Measurements from ENCODE around the gene IL1RN. TPM values are rescaled to one million over a fixed set of nuclear protein-coding genes. Genes with fewer than 3 reads are reported as not detected.
A peak's percentile ranks its signal among the peaks of the same experiment; 100 is the strongest.

The IL1RN gene
- total and polyA plus RNA-seq, 2 of the 13 experiments (the other 11 are each of a cell fraction or from before 2014, with no cell fraction given): 21.2 to 101 TPM

- no peak for TF ChIP-seq FOXK2 (IDR thresholded peaks at IDR 0.05)
These were observed 28.9 kb upstream of the IL1RN start (continued) for GRCh38 chr2:113098532-113098931.

- Histone ChIP-seq H2AFZ (ENCODE audit: low read length) (no peak overlapping the region), H3K4me3 (replicated peaks in 1 of 3; ENCODE audit: insufficient read depth in 1 of 3, low read depth in 2 of 3, low read length in 3 of 3) (no peak overlapping the region), H3K9ac (ENCODE audit: insufficient read depth, low read depth, low read length) (no peak overlapping the region), H3K27me3 (ENCODE audit: control insufficient read depth in 1 of 2, insufficient read depth in 2 of 2, low read length in 2 of 2) (peaks cover 0 to 21% of the 10 kb centered on the region in 2 experiments; a peak in 3 of 5 replicates), H3K4me2 (ENCODE audit: low read depth, low read length) (no peak overlapping the region), H3K79me2 (ENCODE audit: insufficient read depth, low read length) (no peaks in the 10 kb centered on the region), H3K4me1 (ENCODE audit: insufficient read depth, low read length) (no peaks in the 10 kb centered on the region), H3K36me3 (replicated peaks in 1 of 2; ENCODE audit: control insufficient read depth in 1 of 2, insufficient read depth in 2 of 2, low read length in 2 of 2) (no peaks in the 10 kb centered on the region), H4K20me1 (ENCODE audit: insufficient read depth, low read length) (no peaks in the 10 kb centered on the region), H3K9me3 (ENCODE audit: low read length) (no peaks in the 10 kb centered on the region), H3K27ac (ENCODE audit: extremely low read length, insufficient read depth, low read length) (no peak overlapping the region)
- no peak for FAIRE-seq
- 28% methylated on average over 2 of the region's 2 CpGs for WGBS (ENCODE audit: low lambda C conversion rate)
- in situ Hi-C loops (cut with HindIII; ENCODE audit: extremely low pct_ligation_motif_present, low pct_unique_long_range_greater_than_20kb): no loop called here
- intact Hi-C loops (cut with micrococcal nuclease; ENCODE audit: unreplicated experiment): no loop called here
- ChIA-PET CTCF (ENCODE audit: low intra/inter-chr PET ratio, low total read pairs) (no interaction called here), POLR2A (interaction anchor here (1.6 kb wide), 1 partner anchor 14 kb away, joined by 3 read pairs; no protein-coding TSS in a partner anchor)
- no peak for DNase-seq (ENCODE audit: low spot score)
- BruUV-seq (replicated peaks): no TSS peak
- no peak for ATAC-seq
- TF ChIP-seq ZNF235 (CRISPR knock-in tag; IDR thresholded peaks at IDR 0.05; ENCODE audit: borderline replicate concordance) (no peak), ZNF264 (CRISPR knock-in tag; IDR thresholded peaks at IDR 0.05) (peak; percentile 92), ZFP1 (CRISPR knock-in tag; IDR thresholded peaks at IDR 0.05) (no peak), SNAPC5 (CRISPR knock-in tag; IDR thresholded peaks at IDR 0.05; ENCODE audit: borderline replicate concordance) (no peak)
These were observed 25.3 kb upstream of the IL1RN start for GRCh38 chr2:113102133-113102532.

- H3K9ac ChIP-seq (ENCODE audit: insufficient read depth, low read depth, low read length): no peak overlapping the region
- no peaks in the 10 kb centered on the region for H3K9me3 ChIP-seq (ENCODE audit: low read length)
- in situ Hi-C loops (cut with HindIII; ENCODE audit: extremely low pct_ligation_motif_present, low pct_unique_long_range_greater_than_20kb) (no loop called here), intact Hi-C loops (cut with micrococcal nuclease; ENCODE audit: unreplicated experiment) (no loop called here)
- H2AFZ ChIP-seq (ENCODE audit: low read length): no peak overlapping the region
- FAIRE-seq (no peak), DNase-seq (ENCODE audit: low spot score) (no peak), ATAC-seq (no peak)
- CTCF ChIA-PET (ENCODE audit: low intra/inter-chr PET ratio, low total read pairs): no interaction called here
- peaks cover 0 to 21% of the 10 kb centered on the region in 2 experiments; a peak in 3 of 5 replicates for H3K27me3 ChIP-seq (ENCODE audit: control insufficient read depth in 1 of 2, insufficient read depth in 2 of 2, low read length in 2 of 2)
- no peaks in the 10 kb centered on the region for H3K79me2 ChIP-seq (ENCODE audit: insufficient read depth, low read length)
- WGBS (ENCODE audit: low lambda C conversion rate): 35% methylated on average over 4 of the region's 4 CpGs
- no peak overlapping the region for H3K4me3 ChIP-seq (replicated peaks in 1 of 3; ENCODE audit: insufficient read depth in 1 of 3, low read depth in 2 of 3, low read length in 3 of 3)
- TF ChIP-seq ELF1 (CRISPR knock-in tag; IDR thresholded peaks at IDR 0.05) (no peak), ZNF543 (CRISPR knock-in tag; IDR thresholded peaks at IDR 0.05) (peak; percentile 93)
- POLR2A ChIA-PET: no interaction called here
- H4K20me1 ChIP-seq (ENCODE audit: insufficient read depth, low read length): no peaks in the 10 kb centered on the region
- H3K27ac ChIP-seq (ENCODE audit: extremely low read length, insufficient read depth, low read length): no peak overlapping the region
- H3K4me1 ChIP-seq (ENCODE audit: insufficient read depth, low read length): no peaks in the 10 kb centered on the region
- no peak overlapping the region for H3K4me2 ChIP-seq (ENCODE audit: low read depth, low read length)
- no TSS peak for BruUV-seq (replicated peaks)
- H3K36me3 ChIP-seq (replicated peaks in 1 of 2; ENCODE audit: control insufficient read depth in 1 of 2, insufficient read depth in 2 of 2, low read length in 2 of 2): no peaks in the 10 kb centered on the region
These were observed 24.1 kb upstream of the IL1RN start for GRCh38 chr2:113103277-113103676.
